Measurements from ENCODE around the gene VPS13A. TPM values are rescaled to one million over a fixed set of nuclear protein-coding genes. Genes with fewer than 3 reads are reported as not detected.

VPS13A gene
- total RNA-seq, 1 donor from 2014 or later = 66.8 TPM

DNA sequence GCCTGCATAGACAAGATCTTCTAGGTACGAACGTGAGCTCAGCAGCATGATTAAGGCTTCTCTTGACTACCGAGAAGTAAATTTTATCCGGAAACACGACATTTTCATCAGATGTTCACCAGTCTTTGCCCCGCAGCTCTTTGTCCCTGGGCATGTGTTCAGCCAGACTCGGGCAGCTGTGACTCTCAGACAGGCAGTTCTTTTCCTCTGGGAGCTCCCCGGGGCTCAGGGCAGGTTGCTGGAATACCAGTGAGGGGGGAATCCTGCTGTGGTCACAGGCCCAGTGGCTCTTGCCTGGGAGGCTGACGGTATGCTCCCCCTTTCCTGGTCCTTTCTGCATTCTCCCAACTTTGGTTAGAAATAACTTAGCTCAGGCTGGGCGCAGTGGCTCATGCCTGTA lies 284.7 kb downstream of the VPS13A start:
- Histone ChIP-seq H3K4me1 (peaks cover 6% of the 10 kb centered on the region), H3K36me3 (no peaks in the 10 kb centered on the region), H2AFZ (replicated peaks) (no peak overlapping the region), H3K9me3 (ENCODE audit: low read depth) (no peaks in the 10 kb centered on the region), H3K9ac (no peak overlapping the region), H3F3A (ENCODE audit: low read depth) (peaks cover 5% of the 10 kb centered on the region), H3K79me2 (ENCODE audit: low read depth) (no peaks in the 10 kb centered on the region), H3K4me2 (no peak overlapping the region), H3K4me3 (no peak overlapping the region), H3K27ac (no peak overlapping the region), H4K20me1 (ENCODE audit: low read depth) (no peaks in the 10 kb centered on the region), H3K27me3 (no peaks in the 10 kb centered on the region)
- Mint-ChIP-seq H3K4me3 (no peak overlapping the region), H3K9me3 (no peaks in the 10 kb centered on the region), H3K36me3 (no peaks in the 10 kb centered on the region), H3K4me1 (peaks cover 5% of the 10 kb centered on the region), H3K27ac (peak overlapping the region; percentile 43), H3K27me3 (ENCODE audit: insufficient read depth, low read depth) (no peaks in the 10 kb centered on the region)
- no peak for TF ChIP-seq EZH2 (IDR thresholded peaks at IDR 0.05)
- TF ChIP-seq, protein P1, sequence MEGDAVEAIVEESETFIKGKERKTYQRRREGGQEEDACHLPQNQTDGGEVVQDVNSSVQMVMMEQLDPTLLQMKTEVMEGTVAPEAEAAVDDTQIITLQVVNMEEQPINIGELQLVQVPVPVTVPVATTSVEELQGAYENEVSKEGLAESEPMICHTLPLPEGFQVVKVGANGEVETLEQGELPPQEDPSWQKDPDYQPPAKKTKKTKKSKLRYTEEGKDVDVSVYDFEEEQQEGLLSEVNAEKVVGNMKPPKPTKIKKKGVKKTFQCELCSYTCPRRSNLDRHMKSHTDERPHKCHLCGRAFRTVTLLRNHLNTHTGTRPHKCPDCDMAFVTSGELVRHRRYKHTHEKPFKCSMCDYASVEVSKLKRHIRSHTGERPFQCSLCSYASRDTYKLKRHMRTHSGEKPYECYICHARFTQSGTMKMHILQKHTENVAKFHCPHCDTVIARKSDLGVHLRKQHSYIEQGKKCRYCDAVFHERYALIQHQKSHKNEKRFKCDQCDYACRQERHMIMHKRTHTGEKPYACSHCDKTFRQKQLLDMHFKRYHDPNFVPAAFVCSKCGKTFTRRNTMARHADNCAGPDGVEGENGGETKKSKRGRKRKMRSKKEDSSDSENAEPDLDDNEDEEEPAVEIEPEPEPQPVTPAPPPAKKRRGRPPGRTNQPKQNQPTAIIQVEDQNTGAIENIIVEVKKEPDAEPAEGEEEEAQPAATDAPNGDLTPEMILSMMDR (IDR thresholded peaks at IDR 0.05) = no peak
- TF ChIP-seq EZH2phosphoT487 (IDR thresholded peaks at IDR 0.05) = no peak
- DNase-seq (ENCODE audit: low spot score) = peak; percentile 10

DNA sequence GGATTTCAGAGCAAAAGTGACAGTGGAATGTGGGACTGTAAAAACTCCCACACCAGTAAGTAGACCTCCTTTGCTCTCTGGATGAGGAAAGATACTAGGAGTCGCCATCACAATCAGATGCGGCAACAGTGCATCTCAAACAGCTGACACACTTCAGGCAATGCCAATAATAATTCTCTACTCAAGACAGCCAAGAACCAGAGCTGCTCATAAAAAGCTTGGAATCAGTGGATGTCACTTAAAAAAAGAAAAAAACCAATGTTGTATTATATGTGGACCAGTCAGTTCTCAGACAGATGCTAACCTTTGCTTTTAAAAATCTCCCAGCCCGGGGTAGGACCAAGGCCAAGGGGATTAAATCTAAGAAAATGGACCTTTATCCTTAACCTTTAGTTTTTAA lies 285.8 kb downstream of the VPS13A start:
- H3K4me1 Mint-ChIP-seq = peaks cover 2% of the 10 kb centered on the region
- TF ChIP-seq EZH2phosphoT487 (IDR thresholded peaks at IDR 0.05) (no peak), EZH2 (IDR thresholded peaks at IDR 0.05) (no peak)
- TF ChIP-seq, protein P1 (IDR thresholded peaks at IDR 0.05) = no peak
- H3K27me3 Mint-ChIP-seq (ENCODE audit: insufficient read depth, low read depth) = no peaks in the 10 kb centered on the region
- DNase-seq (ENCODE audit: low spot score) = no peak
- H3K9me3 Mint-ChIP-seq = no peaks in the 10 kb centered on the region
- no peaks in the 10 kb centered on the region for H3F3A ChIP-seq (ENCODE audit: low read depth)
- no peak overlapping the region for H3K4me3 ChIP-seq
- H3K36me3 ChIP-seq = no peaks in the 10 kb centered on the region
- no peak overlapping the region for H2AFZ ChIP-seq (replicated peaks)
- H3K79me2 ChIP-seq (ENCODE audit: low read depth) = no peaks in the 10 kb centered on the region
- H3K4me1 ChIP-seq = peaks cover 6% of the 10 kb centered on the region
- H3K27me3 ChIP-seq = no peaks in the 10 kb centered on the region
- H3K4me3 Mint-ChIP-seq = no peak overlapping the region
- no peaks in the 10 kb centered on the region for H3K9me3 ChIP-seq (ENCODE audit: low read depth)
- H3K4me2 ChIP-seq = no peak overlapping the region
- no peaks in the 10 kb centered on the region for H3K36me3 Mint-ChIP-seq
- no peak overlapping the region for H3K27ac Mint-ChIP-seq
- no peaks in the 10 kb centered on the region for H4K20me1 ChIP-seq (ENCODE audit: low read depth)
- no peak overlapping the region for H3K9ac ChIP-seq
- no peak overlapping the region for H3K27ac ChIP-seq

GRCh38 chr9:77464661-77465060 lies 287.3 kb downstream of the VPS13A start:
- no peaks in the 10 kb centered on the region for H3K27me3 Mint-ChIP-seq (ENCODE audit: insufficient read depth, low read depth)

More at GRCh38 chr9:77464661-77465060, 287.3 kb downstream of the VPS13A start:
- Histone ChIP-seq H3K4me1 (peaks cover 6% of the 10 kb centered on the region), H3K36me3 (no peaks in the 10 kb centered on the region), H3K27me3 (no peaks in the 10 kb centered on the region), H3K4me2 (no peak overlapping the region), H3K4me3 (no peak overlapping the region), H3F3A (ENCODE audit: low read depth) (no peaks in the 10 kb centered on the region), H4K20me1 (ENCODE audit: low read depth) (no peaks in the 10 kb centered on the region), H3K9ac (no peak overlapping the region), H3K27ac (no peak overlapping the region), H3K79me2 (ENCODE audit: low read depth) (no peaks in the 10 kb centered on the region), H2AFZ (replicated peaks) (no peak overlapping the region), H3K9me3 (ENCODE audit: low read depth) (no peaks in the 10 kb centered on the region)
- DNase-seq (ENCODE audit: low spot score) = no peak
- Mint-ChIP-seq H3K9me3 (no peaks in the 10 kb centered on the region), H3K4me3 (no peak overlapping the region), H3K36me3 (no peaks in the 10 kb centered on the region), H3K27ac (no peak overlapping the region), H3K4me1 (no peaks in the 10 kb centered on the region)
- TF ChIP-seq, protein P1 (IDR thresholded peaks at IDR 0.05) = no peak
- TF ChIP-seq EZH2 (IDR thresholded peaks at IDR 0.05) (no peak), EZH2phosphoT487 (IDR thresholded peaks at IDR 0.05) (no peak)

Measured in neural progenitor cell (in vitro differentiated cells).